Measurements from ENCODE around the gene UBE2F. TPM values are rescaled to one million over a fixed set of nuclear protein-coding genes. Genes with fewer than 3 reads are reported as not detected.
"Not testable (repeated sequence)": the region's sequence is repeated elsewhere in the genome, so short reads cannot be mapped to it uniquely, and the experiment has no call there.

The UBE2F gene
- polyA plus RNA-seq, 4 donors, result 48.0 to 51.0 (median 48.7) TPM

- no peak for DNase-seq (ENCODE audit: low read depth in 4 of 4, low spot score in 3 of 4)
Measured at GRCh38 chr2:238040918-238041317, 74.1 kb downstream of the UBE2F start.

DNA sequence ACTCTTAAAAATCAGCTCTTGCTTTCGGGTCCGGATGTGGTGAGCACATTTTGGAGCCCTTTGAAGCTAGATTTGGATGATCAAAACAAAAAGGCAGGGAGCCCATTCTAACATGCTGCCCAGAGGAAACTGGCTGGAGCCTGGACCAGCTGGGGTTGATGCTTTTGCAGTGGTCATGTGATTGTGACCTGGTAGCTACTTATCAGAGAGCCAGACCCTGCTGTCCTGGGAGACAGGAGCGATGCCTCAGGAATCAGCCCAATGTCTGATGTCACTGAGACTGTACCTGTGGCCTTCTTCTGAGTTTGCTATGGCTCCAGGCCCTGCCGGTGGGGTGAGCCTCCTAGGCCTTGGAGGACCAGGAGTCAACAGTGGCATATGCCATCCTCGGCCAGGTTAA lies 75.3 kb downstream of the UBE2F start:
- no peak for DNase-seq (ENCODE audit: low read depth in 4 of 4, low spot score in 3 of 4)

DNA sequence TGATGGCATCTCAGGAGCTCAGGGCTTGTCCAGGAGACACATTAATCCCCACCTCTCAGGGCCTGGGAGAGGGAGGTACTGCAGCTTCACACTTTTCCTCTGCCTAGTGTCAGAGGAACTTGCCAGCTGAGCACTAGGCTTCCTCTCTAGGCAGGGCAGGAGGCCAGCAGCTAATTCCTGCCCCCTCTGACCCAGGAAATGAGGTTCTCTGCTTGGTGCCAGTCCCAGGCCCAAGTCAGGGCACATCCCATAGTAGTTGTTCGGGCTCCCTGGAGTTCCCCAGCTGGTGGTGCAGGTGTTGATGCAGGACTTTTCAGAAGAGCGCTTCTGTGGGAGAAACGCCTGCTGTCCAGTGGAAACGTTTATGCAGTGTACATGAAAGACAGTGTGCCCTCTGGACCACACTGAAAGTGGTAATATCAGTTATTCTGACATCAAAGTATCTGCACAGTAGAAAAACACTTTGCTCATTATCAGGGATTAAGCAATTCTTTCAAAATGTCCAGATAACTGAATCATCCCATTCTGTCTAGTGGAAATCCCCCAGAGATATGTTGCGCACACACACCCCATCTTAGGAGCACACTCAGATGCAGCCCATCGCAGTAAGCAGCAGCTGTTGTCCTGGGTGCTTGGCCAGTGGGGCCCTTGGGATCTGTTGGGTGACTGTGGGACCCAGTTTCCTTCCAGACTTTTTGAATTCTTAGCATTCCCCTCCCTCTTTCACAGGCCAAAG lies 76.2 kb downstream of the UBE2F start:
- DNase-seq (ENCODE audit: low read depth in 4 of 4, low spot score in 3 of 4), result no peak

DNA sequence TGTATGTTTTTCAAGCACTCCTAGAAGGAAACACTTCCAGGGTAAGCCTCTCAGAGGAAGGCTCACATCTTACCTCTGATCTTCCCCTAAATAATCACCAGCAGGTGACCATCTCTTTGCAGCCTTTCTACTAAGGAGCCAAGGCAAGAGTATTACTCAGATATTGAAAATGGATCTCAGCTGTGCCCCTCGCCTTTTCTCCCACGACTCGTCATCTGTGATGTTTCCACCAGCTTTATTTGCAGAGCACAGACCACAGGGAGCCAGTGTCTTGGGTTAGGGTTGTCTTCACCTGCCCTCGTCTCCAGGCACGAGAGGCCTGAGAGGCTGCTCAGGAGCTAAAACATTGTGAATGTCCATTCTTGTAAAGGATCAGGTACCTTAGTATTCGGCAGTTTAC lies 77.0 kb downstream of the UBE2F start:
- no peak for DNase-seq (ENCODE audit: low read depth in 4 of 4, low spot score in 3 of 4)

DNA sequence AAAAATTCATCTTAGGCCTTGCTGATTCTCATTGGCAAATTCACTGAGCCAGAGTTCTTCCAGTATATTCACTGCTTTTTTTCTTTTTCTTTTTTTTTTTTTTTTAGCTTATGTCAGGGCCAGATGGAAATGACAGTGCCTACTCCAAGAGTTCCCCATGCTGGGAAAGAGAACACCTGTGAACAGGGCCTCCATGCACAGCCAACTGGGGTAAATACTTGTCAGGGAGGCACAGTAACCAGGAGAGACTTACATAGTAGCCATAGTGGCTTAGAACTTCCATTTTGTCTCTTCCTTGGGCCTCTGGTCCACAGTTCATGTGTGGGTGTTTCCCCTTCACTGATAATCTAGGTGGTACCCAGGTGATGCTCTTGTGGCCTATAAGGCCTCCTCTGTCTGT lies 78.8 kb downstream of the UBE2F start:
- DNase-seq (ENCODE audit: low read depth in 4 of 4, low spot score in 3 of 4), result no peak

DNA sequence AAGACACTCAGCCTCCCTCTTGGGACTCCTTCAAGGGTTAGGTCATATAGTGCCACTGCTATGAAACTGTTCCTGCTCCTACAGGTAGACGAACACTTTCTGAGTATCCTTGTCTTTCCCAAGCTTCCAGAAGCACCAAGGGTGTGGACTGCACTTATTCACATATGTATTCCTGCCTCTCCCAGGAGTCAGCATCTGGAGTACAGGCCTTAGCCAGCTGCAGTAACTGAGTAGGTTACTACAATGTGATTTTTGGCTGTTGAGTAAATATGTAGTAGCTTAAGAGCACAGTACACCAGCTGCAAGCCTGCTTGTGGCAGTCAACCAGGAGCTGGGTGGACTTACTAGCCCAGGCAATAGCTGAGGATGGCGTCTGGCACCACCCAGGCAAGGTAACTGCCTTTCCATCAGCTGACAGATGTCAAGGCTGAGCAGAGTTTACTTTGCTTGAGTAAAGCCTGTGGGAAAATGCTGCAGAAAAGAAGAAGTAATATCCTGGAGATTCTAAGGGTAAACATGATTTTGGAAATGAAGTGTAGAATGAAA lies 80.0 kb downstream of the UBE2F start:
- no peak for DNase-seq (ENCODE audit: low read depth in 4 of 4, low spot score in 3 of 4)

- DNase-seq (ENCODE audit: low read depth in 4 of 4, low spot score in 3 of 4), result no peak
Measured at GRCh38 chr2:238053191-238053776, 86.5 kb downstream of the UBE2F start.

DNA sequence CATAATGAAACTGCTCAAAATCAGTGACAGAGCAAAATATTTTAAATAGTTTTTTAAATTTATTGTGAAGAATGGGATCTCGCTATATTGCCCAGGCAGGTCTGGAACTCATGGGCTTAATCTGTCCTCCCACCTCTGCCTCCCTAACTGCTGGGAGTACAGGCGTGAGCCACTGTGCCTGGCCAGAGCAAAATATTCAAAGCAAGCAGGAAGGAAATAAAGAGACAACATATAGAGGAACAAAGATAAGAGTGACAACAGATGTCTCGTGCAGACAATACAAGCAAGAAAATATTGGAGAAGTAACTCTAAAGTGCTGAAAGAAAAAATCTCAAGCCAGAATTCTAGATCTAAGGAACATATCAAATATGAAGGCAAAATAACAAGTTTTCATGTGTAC lies 89.0 kb downstream of the UBE2F start:
- DNase-seq (ENCODE audit: low read depth in 4 of 4, low spot score in 3 of 4), result no peak

DNA sequence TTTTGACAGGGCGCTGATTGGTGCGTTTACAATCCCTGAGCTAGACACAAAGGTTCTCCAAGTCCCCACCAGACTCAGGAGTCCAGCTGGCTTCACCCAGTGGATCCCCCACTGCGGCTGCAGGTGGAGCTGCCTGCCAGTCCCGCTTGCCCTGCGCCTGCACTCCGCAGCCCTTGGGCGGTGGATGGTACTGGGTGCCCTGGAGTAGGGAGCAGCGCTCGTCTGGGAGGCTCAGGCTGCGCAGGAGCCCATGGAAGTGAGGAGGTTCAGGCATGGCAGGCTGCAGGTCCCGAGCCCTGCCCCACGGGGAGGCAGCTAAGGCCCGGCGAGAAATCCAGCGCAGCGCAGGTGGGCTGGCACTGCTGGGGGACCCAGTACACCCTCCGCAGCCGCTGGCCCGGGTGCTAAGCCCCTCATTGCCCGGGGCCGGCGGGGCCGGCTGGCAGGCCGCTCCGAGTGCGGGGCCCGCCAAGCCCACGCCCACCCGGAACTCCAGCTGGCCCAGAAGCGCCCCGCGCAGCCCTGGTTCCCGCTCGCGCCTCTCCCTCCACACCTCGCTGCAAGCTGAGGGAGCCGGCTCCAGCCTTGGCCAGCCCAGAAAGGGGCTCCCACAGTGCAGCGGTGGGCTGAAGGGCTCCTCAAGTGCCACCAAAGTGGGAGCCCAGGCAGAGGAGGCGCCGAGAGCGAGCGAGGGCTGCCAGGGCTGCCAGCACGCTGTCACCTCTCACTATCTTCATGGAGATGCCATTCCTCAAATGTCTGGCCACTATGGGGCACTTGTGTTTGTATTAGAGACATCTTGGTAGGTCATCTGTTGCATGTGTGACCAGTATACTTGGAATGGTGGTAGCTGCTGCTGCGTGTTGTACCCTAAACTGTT lies 91.1 kb downstream of the UBE2F start:
- not testable (repeated sequence) for DNase-seq (ENCODE audit: low read depth in 4 of 4, low spot score in 3 of 4)

DNA sequence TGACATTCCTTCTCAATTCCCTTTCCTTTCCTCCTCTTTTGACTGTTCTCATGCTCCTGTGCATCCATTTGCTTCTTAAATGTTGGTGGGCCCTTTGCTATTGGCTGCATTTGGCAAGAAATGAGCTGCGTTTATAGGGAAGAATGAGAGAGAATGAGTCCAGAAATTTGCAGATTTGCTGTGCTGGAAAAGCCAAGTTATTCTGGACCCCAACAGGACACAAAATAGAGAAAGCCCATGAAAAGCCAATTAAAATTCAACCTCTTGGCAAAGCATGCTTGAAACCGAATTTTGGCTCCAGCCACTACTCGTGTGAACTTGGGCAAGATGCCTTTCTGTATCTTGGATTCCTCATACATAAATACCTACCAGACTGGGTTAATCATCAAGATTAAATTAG lies 92.7 kb downstream of the UBE2F start:
- no peak for DNase-seq (ENCODE audit: low read depth in 4 of 4, low spot score in 3 of 4)

- peak in 1 of 4 donors; percentile 25 for DNase-seq (ENCODE audit: low read depth in 4 of 4, low spot score in 3 of 4)
Measured at GRCh38 chr2:238060096-238060541, 93.3 kb downstream of the UBE2F start.

GRCh38 chr2:238060542-238061314 lies 93.9 kb downstream of the UBE2F start, which contains the start of gene SCLY:
Gene SCLY (plus strand): TSS chr2:238061001. CDS start chr2:238061055, 54 bp downstream.
- peak; percentile 92 to 96 (median 94) for DNase-seq (ENCODE audit: low read depth in 4 of 4, low spot score in 3 of 4)

GRCh38 chr2:238061315-238062202 lies 94.7 kb downstream of the UBE2F start:
- DNase-seq (ENCODE audit: low read depth in 4 of 4, low spot score in 3 of 4), result peak in 2 of 4 donors; percentile 9 to 15

DNA sequence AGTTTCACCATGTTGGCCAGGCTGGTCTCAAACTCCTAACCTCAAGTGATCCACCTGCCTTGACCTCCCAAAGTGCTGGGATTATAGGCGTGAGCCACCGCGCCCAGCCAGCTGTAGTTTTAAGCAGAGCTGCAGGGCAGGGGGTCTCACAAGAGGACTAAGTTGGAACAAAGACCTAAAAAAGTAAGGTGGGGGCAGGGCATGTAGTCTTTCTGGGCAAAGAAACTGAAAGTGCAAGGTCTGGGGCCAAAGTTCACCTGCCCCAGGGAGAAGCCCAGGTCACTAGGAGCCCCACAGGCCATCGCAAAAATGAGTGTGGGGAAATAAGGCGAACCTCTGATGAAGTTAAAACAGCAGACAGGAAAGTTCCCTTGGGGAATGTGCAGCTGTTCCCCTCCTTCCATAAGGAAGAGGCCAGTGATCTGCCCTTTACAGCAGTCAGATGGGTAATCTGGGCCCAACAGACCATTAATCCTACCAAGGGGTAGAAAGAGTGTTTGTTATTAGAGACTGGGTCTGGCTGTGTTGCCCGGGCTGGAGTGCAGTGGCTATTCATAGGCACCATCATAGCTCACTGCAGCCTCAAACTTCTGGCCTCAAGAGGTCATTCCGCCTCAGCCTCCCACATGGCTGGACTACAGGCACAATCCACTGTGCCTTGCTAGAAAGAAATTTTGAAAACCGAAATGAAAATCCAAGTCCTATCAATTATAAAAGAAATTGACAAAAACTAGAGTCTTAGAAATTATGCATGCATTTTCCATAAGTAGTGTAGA lies 96.8 kb downstream of the UBE2F start:
- DNase-seq (ENCODE audit: low read depth in 4 of 4, low spot score in 3 of 4), result no peak

- no peak for DNase-seq (ENCODE audit: low read depth in 4 of 4, low spot score in 3 of 4)
Measured at GRCh38 chr2:238064376-238064775, 97.6 kb downstream of the UBE2F start.

DNA sequence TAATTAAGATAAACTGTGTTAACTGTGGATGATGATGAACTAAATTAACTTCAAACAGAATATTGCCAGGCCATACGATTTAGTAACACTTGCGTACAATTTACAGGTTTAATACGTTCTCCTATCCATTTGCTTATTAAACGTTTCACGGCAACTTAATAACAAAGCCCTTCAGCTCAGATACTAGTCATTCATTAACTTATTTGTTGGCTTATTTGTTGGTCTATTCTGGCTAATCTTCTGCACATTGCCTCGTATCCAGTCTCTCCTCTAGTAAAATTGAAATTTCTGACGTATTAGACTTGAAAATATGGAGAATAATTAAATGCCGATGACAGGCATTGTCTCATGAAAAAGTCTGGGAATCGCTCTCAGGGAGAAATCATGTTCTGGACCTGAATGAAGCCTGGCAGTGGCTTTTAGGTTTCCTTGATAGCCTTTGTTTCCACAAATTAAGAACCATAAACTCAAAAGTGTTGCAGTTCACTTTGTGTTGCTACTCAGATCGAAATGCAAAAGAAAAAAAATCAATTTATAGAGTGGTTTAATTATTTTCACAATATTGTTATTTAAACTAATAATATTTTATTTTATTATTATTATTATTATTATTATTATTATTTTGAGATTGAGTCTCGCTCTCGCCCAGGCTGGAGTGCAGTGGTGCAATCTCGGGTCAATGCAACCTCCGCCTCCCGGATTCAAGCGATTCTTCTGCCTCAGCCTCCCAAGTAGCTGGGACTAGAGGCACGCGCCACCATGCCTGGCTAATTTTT lies 98.4 kb downstream of the UBE2F start:
- no peak for DNase-seq (ENCODE audit: low read depth in 4 of 4, low spot score in 3 of 4)

GRCh38 chr2:238066218-238066617 lies 99.4 kb downstream of the UBE2F start:
- DNase-seq (ENCODE audit: low read depth in 4 of 4, low spot score in 3 of 4), result no peak

- DNase-seq (ENCODE audit: low read depth in 4 of 4, low spot score in 3 of 4), result not testable (repeated sequence)
Measured at GRCh38 chr2:238066718-238067117, 99.9 kb downstream of the UBE2F start.

All from right renal pelvis (tissue), 4 donors.